MM.1S (cell line): ENCODE measurements around the gene MAP4.

Experiments
- CTCF ChIP-seq: fragments of 300-600 bp; sonication (generic); IDR thresholded peaks from 2 replicates; pipeline ENCODE4 v1.5.1; 2016; ENCODE audit warnings: antibody characterized with exemption, low read length, mixed read lengths
- EZH2 ChIP-seq: fragments of 300-600 bp; sonication (generic); optimal IDR thresholded peaks from 2 replicates; pipeline ENCODE3; 2017; ENCODE audit warnings: low read depth, mild to moderate bottlenecking, antibody characterized with exemption, low read length, mixed read lengths
- EZH2phosphoT487 ChIP-seq: fragments of 300-600 bp; sonication (generic); IDR thresholded peaks from 2 replicates; pipeline ENCODE4 v1.6.1; 2018; ENCODE audit warnings: antibody characterized with exemption, low read length

DNA sequence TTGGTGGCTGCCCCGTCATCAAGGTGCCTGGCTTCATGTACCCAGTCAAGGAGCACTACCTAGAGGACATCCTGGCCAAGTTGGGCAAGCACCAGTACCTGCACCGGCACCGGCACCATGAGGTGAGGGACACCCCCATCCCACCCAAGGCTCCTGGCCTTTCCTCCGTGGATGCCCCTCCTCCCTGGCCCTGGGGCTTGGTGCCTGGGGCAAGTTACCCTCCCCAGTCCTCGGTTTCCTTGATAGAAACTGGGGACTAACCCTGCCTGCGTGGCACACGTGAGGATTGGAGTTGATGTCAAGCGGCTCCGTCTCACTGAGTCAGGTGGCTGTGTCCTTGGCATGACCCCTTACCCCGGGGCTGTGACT is 169.4 kb downstream of the MAP4 start:
- TF ChIP-seq CTCF (no peak), EZH2phosphoT487 (no peak), EZH2 (no peak)
